ENCODE results near the gene CAST.

Gene CAST

GRCh38 chr5:96780626-96781025 is 118.5 kb downstream of the CAST start:
- Histone ChIP-seq H3K27ac (ENCODE audit: low read length) (no peak overlapping the region), H3K4me3 (ENCODE audit: low read depth in 1 of 2, low read length in 2 of 2) (no peak overlapping the region), H3K27me3 (ENCODE audit: insufficient read depth, low read length, poor library complexity) (no peaks in the 10 kb centered on the region), H4K20me1 (ENCODE audit: insufficient read depth, low read length) (no peaks in the 10 kb centered on the region), H3K9me3 (ENCODE audit: insufficient read depth, low read length, severe bottlenecking) (no peaks in the 10 kb centered on the region), H3K4me2 (ENCODE audit: insufficient read depth, low read length) (no peak overlapping the region), H3K36me3 (ENCODE audit: insufficient read depth, low read length) (peaks cover 98% of the 10 kb centered on the region), H2AFZ (ENCODE audit: low read depth, low read length) (no peak overlapping the region), H3K4me1 (ENCODE audit: insufficient read depth, low read length) (no peaks in the 10 kb centered on the region), H3K79me2 (ENCODE audit: insufficient read depth, low read length) (no peaks in the 10 kb centered on the region), H3K9ac (ENCODE audit: low read depth, low read length) (no peak overlapping the region)
- no peak for TF ChIP-seq CTCF (IDR thresholded peaks at IDR 0.05; ENCODE audit: borderline replicate concordance, extremely low read depth, low read length, poor library complexity, severe bottlenecking)
- no peak for TF ChIP-seq EZH2 (IDR thresholded peaks at IDR 0.05; ENCODE audit: borderline replicate concordance, low read depth, low read length, severe bottlenecking)
- DNase-seq = no peak
- no peak for ATAC-seq (ENCODE audit: insufficient read depth, low read depth)

GRCh38 chr5:96781031-96781971 is 119.1 kb downstream of the CAST start:
- Histone ChIP-seq H4K20me1 (ENCODE audit: insufficient read depth, low read length) (no peaks in the 10 kb centered on the region), H3K79me2 (ENCODE audit: insufficient read depth, low read length) (no peaks in the 10 kb centered on the region), H3K27me3 (ENCODE audit: insufficient read depth, low read length, poor library complexity) (no peaks in the 10 kb centered on the region), H3K36me3 (ENCODE audit: insufficient read depth, low read length) (peaks cover 98% of the 10 kb centered on the region), H3K9ac (ENCODE audit: low read depth, low read length) (no peak overlapping the region), H3K9me3 (ENCODE audit: insufficient read depth, low read length, severe bottlenecking) (no peaks in the 10 kb centered on the region), H3K27ac (ENCODE audit: low read length) (no peak overlapping the region), H3K4me2 (ENCODE audit: insufficient read depth, low read length) (no peak overlapping the region), H3K4me3 (ENCODE audit: low read depth in 1 of 2, low read length in 2 of 2) (no peak overlapping the region), H3K4me1 (ENCODE audit: insufficient read depth, low read length) (no peaks in the 10 kb centered on the region), H2AFZ (ENCODE audit: low read depth, low read length) (no peak overlapping the region)
- ATAC-seq (ENCODE audit: insufficient read depth, low read depth) (no peak), DNase-seq (no peak)
- TF ChIP-seq CTCF (IDR thresholded peaks at IDR 0.05; ENCODE audit: borderline replicate concordance, extremely low read depth, low read length, poor library complexity, severe bottlenecking) = no peak
- TF ChIP-seq EZH2 (IDR thresholded peaks at IDR 0.05; ENCODE audit: borderline replicate concordance, low read depth, low read length, severe bottlenecking) = no peak

- ATAC-seq (ENCODE audit: insufficient read depth, low read depth) = no peak
- no peak overlapping the region for H2AFZ ChIP-seq (ENCODE audit: low read depth, low read length)
- H3K27ac ChIP-seq (ENCODE audit: low read length) = no peak overlapping the region
- TF ChIP-seq EZH2 (IDR thresholded peaks at IDR 0.05; ENCODE audit: borderline replicate concordance, low read depth, low read length, severe bottlenecking) (no peak), CTCF (IDR thresholded peaks at IDR 0.05; ENCODE audit: borderline replicate concordance, extremely low read depth, low read length, poor library complexity, severe bottlenecking) (no peak)
- H3K4me1 ChIP-seq (ENCODE audit: insufficient read depth, low read length) = no peaks in the 10 kb centered on the region
- no peaks in the 10 kb centered on the region for H3K27me3 ChIP-seq (ENCODE audit: insufficient read depth, low read length, poor library complexity)
- peaks cover 96% of the 10 kb centered on the region for H3K36me3 ChIP-seq (ENCODE audit: insufficient read depth, low read length)
- H3K9me3 ChIP-seq (ENCODE audit: insufficient read depth, low read length, severe bottlenecking) = no peaks in the 10 kb centered on the region
- H3K79me2 ChIP-seq (ENCODE audit: insufficient read depth, low read length) = no peaks in the 10 kb centered on the region
- H4K20me1 ChIP-seq (ENCODE audit: insufficient read depth, low read length) = no peaks in the 10 kb centered on the region
- H3K4me2 ChIP-seq (ENCODE audit: insufficient read depth, low read length) = no peak overlapping the region
- H3K9ac ChIP-seq (ENCODE audit: low read depth, low read length) = no peak overlapping the region
- no peak for DNase-seq
- H3K4me3 ChIP-seq (ENCODE audit: low read depth in 1 of 2, low read length in 2 of 2) = no peak overlapping the region
Measured at GRCh38 chr5:96783326-96783725, 121.2 kb downstream of the CAST start.

Data from DND-41 (cell line).